Stomach (tissue), 9 donors: Measurements from ENCODE around the gene COX8A. TPM values are rescaled to one million over a fixed set of nuclear protein-coding genes. Genes with fewer than 3 reads are reported as not detected.

Experiments
- DNase-seq, 2 donors: peaks; one replicate each; pipeline versions ENCODE4 v3.0.0 to v3.0.0-alpha.2; 2013 to 2019
- H3K27ac ChIP-seq, 5 donors: fragments of 200-600 bp in 4 of 5; sonication (generic) in 4 of 5; one replicate each; pipeline ENCODE4 v1.5.1; 2013 to 2019; ENCODE audit warnings: mild to moderate bottlenecking in 1 of 5, moderate library complexity in 1 of 5
- H3K27me3 ChIP-seq, 3 donors: fragments of 200-600 bp; sonication (generic); one replicate each; pipeline ENCODE4 v1.5.1; 2017 to 2019; ENCODE audit warnings: mixed run types in 1 of 3
- H3K36me3 ChIP-seq, 4 donors: fragments of 200-600 bp; sonication (generic); 1 replicate in 3 of 4; 2 replicates in 1 of 4; pipeline ENCODE4 v1.5.1; 2016 to 2019
- H3K4me1 ChIP-seq, 4 donors: fragments of 200-600 bp; sonication (generic); one replicate each; pipeline ENCODE4 v1.5.1; 2016 to 2019
- H3K4me3 ChIP-seq, 4 donors: fragments of 200-600 bp; sonication (generic) in 3 of 4; one replicate each; pipeline ENCODE4 v1.5.1; 2016 to 2019; ENCODE audit warnings: mild to moderate bottlenecking in 1 of 4
- H3K9me3 ChIP-seq, 4 donors: fragments of 200-600 bp; sonication (generic); one replicate each; pipeline ENCODE4 v1.5.1; 2016 to 2019
- EP300 ChIP-seq: sonication (generic); formaldehyde crosslinking; IDR thresholded peaks from one replicate; pipeline ENCODE4 v1.6.1; 2017; ENCODE audit warnings: antibody characterized with exemption
- POLR2A ChIP-seq, 4 donors: fragments of 450-650 bp; IDR thresholded peaks; one replicate each; pipeline ENCODE4 v1.6.1; 2016; ENCODE audit warnings: antibody characterized with exemption in 4 of 4, control low read depth in 2 of 4, mild to moderate bottlenecking in 1 of 4, moderate library complexity in 1 of 4
- POLR2AphosphoS5 ChIP-seq, 3 donors: sonication (generic); formaldehyde crosslinking; IDR thresholded peaks; one replicate each; pipeline ENCODE4 v1.6.1; 2016; ENCODE audit warnings: antibody characterized with exemption in 3 of 3
- WGBS, 5 donors: extraction: QIAGEN DNeasy Blood & Tissue Kit in 3 of 5; methylation state at CpG; one replicate each; pipeline versions ENCODE4 v1.1.5 to v1.1.7; 2013 to 2018; 5-methylcytosine and 5-hydroxymethylcytosine counted together
- intact Hi-C: fragments of 100-400 bp; cut with DNase I; formaldehyde crosslinking; loops from one replicate; pipeline ENCODE4 v1.15.1; 2023; ENCODE audit warnings: low total_unique reads
- polyA plus RNA-seq, 3 donors: library from polyadenylated mRNA; stranded (reverse); fragments of 200-250 nt; gene quantifications; one replicate each; pipeline ENCODE4 v1.2.3, GENCODE V29; 2013
- total RNA-seq, 5 donors: library from RNA; depleted of rRNA; stranded (reverse); fragments of >200 nt; gene quantifications; one replicate each; pipeline versions ENCODE4 v1.1.0 to v1.2.3, GENCODE V29; 2014 to 2016
- TF ChIP-seq, protein P1 (sequence below), 7 experiments: fragments of 450-650 bp in 4 of 7; fragments of 200-600 bp in 3 of 7; sonication (generic) in 3 of 7; IDR thresholded peaks; one replicate each; pipeline ENCODE4 v1.5.1; 2016 to 2019; ENCODE audit warnings: antibody characterized with exemption in 7 of 7, control low read depth in 2 of 7, mild to moderate bottlenecking in 1 of 7
- donor health status: healthy with polysubstance abuse.
- donor health status: Bipolar disorder and iron deficiency.
- donor health status: healthy.

The COX8A gene
- total and polyA plus RNA-seq, 8 donors: 107 to 1,045 (median 933) TPM

DNA sequence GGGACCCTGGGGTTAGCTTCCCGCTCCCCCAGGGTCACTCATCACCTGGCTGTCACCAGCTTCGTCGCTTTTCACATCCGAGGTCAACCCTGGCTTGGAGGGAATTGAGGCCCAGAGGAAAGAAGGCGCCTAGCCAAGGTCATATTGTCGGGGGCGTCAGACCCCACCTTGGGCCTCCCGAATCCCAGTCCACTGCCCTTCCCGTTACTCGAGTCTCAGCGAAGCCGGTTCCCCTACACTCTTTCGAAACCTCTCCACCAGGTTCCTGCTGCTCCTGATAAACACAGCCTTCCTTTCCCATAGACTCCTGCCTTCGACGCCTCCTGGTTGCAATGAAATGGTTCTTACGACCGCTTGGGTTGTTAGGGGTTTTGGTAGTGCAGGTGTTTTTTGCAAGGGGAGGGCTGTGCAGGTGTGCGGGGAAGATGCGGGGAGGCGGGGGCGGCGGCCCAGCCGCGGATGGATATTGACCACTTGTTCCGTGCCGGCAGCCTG is 35.0 kb upstream of the COX8A start:
- peaks cover 6 to 41% (median 26%) of the 10 kb centered on the region in 4 donors for H3K4me1 ChIP-seq
- 3 to 4% (median 3%) methylated on average over 25 to 26 of the region's 26 CpGs for WGBS, 5 donors
- peak overlapping the region; percentile 76 to 84 (median 79) for H3K27ac ChIP-seq
- H3K4me3 ChIP-seq: peak overlapping the region; percentile 70 to 91 (median 78)
- intact Hi-C loops: no loop called here
- TF ChIP-seq POLR2AphosphoS5 (IDR thresholded peaks at IDR 0.05) (no peak), EP300 (no peak), POLR2A (IDR thresholded peaks at IDR 0.05) (no peak)
- H3K9me3 ChIP-seq: no peaks in the 10 kb centered on the region
- H3K27me3 ChIP-seq: no peaks in the 10 kb centered on the region
- peak in 1 of 2 donors; percentile 66 for DNase-seq
- H3K36me3 ChIP-seq: peaks cover 0 to 12% (median 0%) of the 10 kb centered on the region in 4 donors

- Histone ChIP-seq H3K4me1 (peaks cover 15 to 53% (median 38%) of the 10 kb centered on the region in 4 donors), H3K9me3 (no peaks in the 10 kb centered on the region), H3K27me3 (no peaks in the 10 kb centered on the region), H3K36me3 (peaks cover 0 to 12% (median 0%) of the 10 kb centered on the region in 4 donors), H3K27ac (no peak overlapping the region), H3K4me3 (no peak overlapping the region)
- DNase-seq: no peak
- intact Hi-C loops: loop anchor here (5.0 kb wide), 1 partner anchor 103 kb away; the partner anchor contains the start of gene MARK2
- TF ChIP-seq EP300: no peak
- no peak for TF ChIP-seq POLR2AphosphoS5 (IDR thresholded peaks at IDR 0.05)
- TF ChIP-seq, protein P1, sequence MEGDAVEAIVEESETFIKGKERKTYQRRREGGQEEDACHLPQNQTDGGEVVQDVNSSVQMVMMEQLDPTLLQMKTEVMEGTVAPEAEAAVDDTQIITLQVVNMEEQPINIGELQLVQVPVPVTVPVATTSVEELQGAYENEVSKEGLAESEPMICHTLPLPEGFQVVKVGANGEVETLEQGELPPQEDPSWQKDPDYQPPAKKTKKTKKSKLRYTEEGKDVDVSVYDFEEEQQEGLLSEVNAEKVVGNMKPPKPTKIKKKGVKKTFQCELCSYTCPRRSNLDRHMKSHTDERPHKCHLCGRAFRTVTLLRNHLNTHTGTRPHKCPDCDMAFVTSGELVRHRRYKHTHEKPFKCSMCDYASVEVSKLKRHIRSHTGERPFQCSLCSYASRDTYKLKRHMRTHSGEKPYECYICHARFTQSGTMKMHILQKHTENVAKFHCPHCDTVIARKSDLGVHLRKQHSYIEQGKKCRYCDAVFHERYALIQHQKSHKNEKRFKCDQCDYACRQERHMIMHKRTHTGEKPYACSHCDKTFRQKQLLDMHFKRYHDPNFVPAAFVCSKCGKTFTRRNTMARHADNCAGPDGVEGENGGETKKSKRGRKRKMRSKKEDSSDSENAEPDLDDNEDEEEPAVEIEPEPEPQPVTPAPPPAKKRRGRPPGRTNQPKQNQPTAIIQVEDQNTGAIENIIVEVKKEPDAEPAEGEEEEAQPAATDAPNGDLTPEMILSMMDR (IDR thresholded peaks at IDR 0.05): no peak
- TF ChIP-seq POLR2A (IDR thresholded peaks at IDR 0.05): no peak
- 74 to 82% (median 76%) methylated on average over 6 of the region's 6 CpGs for WGBS, 5 donors
Measured at GRCh38 chr11:63940786-63941185, 33.6 kb upstream of the COX8A start.

- no peaks in the 10 kb centered on the region for H3K9me3 ChIP-seq
- intact Hi-C loops: loop anchor here (5.0 kb wide), 1 partner anchor 105 kb away; the partner anchor contains the start of gene MARK2
- no peak for DNase-seq
- no peaks in the 10 kb centered on the region for H3K27me3 ChIP-seq
- H3K4me3 ChIP-seq: no peak overlapping the region
- no peak overlapping the region for H3K27ac ChIP-seq
- H3K36me3 ChIP-seq: peaks cover 4 to 23% (median 9%) of the 10 kb centered on the region in 4 donors
- TF ChIP-seq POLR2A (IDR thresholded peaks at IDR 0.05) (no peak), EP300 (no peak), POLR2AphosphoS5 (IDR thresholded peaks at IDR 0.05) (no peak)
- TF ChIP-seq, protein P1 (IDR thresholded peaks at IDR 0.05): no peak
- peaks cover 15 to 57% (median 40%) of the 10 kb centered on the region in 4 donors for H3K4me1 ChIP-seq
- 82 to 88% (median 85%) methylated on average over 4 of the region's 4 CpGs for WGBS, 5 donors
Measured at GRCh38 chr11:63941901-63942300, 32.5 kb upstream of the COX8A start.

- no peaks in the 10 kb centered on the region for H3K27me3 ChIP-seq
- no peaks in the 10 kb centered on the region for H3K9me3 ChIP-seq
- intact Hi-C loops: loop anchor here (5.0 kb wide), 1 partner anchor 106 kb away; the partner anchor contains the start of gene MARK2
- peaks cover 4 to 32% (median 18%) of the 10 kb centered on the region in 4 donors for H3K36me3 ChIP-seq
- no peak for DNase-seq
- no peak overlapping the region for H3K4me3 ChIP-seq
- peaks cover 15 to 55% (median 38%) of the 10 kb centered on the region in 4 donors for H3K4me1 ChIP-seq
- 86 to 94% (median 88%) methylated on average over 3 of the region's 3 CpGs for WGBS, 5 donors
- no peak overlapping the region for H3K27ac ChIP-seq
- no peak for TF ChIP-seq EP300
- TF ChIP-seq, protein P1 (IDR thresholded peaks at IDR 0.05): no peak
- TF ChIP-seq POLR2AphosphoS5 (IDR thresholded peaks at IDR 0.05): no peak
- TF ChIP-seq POLR2A (IDR thresholded peaks at IDR 0.05): no peak
Measured at GRCh38 chr11:63942803-63943202, 31.6 kb upstream of the COX8A start.

- Histone ChIP-seq H3K36me3 (peaks cover 4 to 41% (median 28%) of the 10 kb centered on the region in 4 donors), H3K27me3 (no peaks in the 10 kb centered on the region), H3K27ac (peak overlapping the region in 4 of 5 donors; percentile 49 to 70 (median 55)), H3K4me1 (peaks cover 9 to 39% (median 20%) of the 10 kb centered on the region in 4 donors), H3K4me3 (no peak overlapping the region), H3K9me3 (no peaks in the 10 kb centered on the region)
- 44 to 61% (median 55%) methylated on average over 4 to 8 of the region's 8 CpGs for WGBS, 5 donors
- TF ChIP-seq POLR2A (IDR thresholded peaks at IDR 0.05): no peak
- TF ChIP-seq EP300: no peak
- TF ChIP-seq, protein P1 (IDR thresholded peaks at IDR 0.05): no peak
- TF ChIP-seq POLR2AphosphoS5 (IDR thresholded peaks at IDR 0.05): no peak
- peak in 1 of 2 donors; percentile 48 for DNase-seq
- intact Hi-C loops: loop anchor here (5.0 kb wide), 1 partner anchor 108 kb away; the partner anchor contains the start of gene MARK2
Measured at GRCh38 chr11:63944987-63945386, 29.4 kb upstream of the COX8A start.
